GM21825 (cell line): ENCODE measurements around the gene DMTF1.
"Not testable (repeated sequence)": the region's sequence is repeated elsewhere in the genome, so short reads cannot be mapped to it uniquely, and the experiment has no call there.

Experiments
- ATAC-seq: cut with Tn5 transposase; IDR thresholded peaks from one replicate; pipeline ENCODE4 v1.9.1; 2021; ENCODE audit warnings: mild to moderate bottlenecking, moderate library complexity; ENCODE audit not compliant: unreplicated experiment

DMTF1 gene

DNA sequence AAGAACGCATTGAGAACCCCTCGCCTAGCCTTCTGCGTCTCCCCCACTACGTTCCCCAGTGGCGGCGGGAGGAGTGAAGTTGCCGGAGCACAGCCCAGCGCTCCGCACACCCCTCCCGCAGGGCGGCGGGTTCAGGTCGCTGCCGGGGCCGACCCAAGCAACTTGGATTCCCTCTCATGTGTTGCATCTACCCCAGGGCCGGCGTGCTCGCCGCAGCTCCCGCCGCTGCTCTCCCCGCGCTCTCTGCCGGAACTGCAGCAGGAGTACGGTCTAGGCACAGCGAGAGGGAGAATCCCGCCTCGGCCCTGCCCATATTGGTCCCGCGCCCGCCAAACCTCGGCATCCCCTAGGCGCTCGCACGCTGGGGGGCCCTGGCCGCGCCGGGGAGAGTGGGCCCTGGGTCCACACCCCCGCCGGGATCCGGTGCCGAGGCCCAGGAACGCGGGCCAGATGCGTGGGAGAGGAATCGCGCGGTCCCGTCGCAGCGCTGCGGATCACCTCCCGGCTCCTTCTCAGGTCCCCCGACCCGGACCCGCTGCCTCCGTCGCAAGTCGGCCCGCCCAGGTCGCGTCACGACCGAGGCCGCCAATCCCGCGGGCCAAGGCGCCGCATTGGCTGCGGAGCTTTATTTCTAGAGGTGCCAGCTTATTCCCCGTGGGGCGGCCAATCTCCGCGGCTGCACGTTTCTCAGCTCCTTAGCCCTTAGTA, 67.9 kb downstream of the DMTF1 start:
- peak; percentile 30 for ATAC-seq

GRCh38 chr7:87220734-87221215, 68.5 kb downstream of the DMTF1 start:
- no peak for ATAC-seq

- ATAC-seq, result no peak
Measured at GRCh38 chr7:87223666-87224065, 71.4 kb downstream of the DMTF1 start.

- no peak for ATAC-seq
Measured at GRCh38 chr7:87225696-87226095, 73.4 kb downstream of the DMTF1 start.

- ATAC-seq, result no peak
Measured at GRCh38 chr7:87226495-87226894, 74.2 kb downstream of the DMTF1 start.

GRCh38 chr7:87231258-87231657, 79.0 kb downstream of the DMTF1 start:
- ATAC-seq, result no peak

DNA sequence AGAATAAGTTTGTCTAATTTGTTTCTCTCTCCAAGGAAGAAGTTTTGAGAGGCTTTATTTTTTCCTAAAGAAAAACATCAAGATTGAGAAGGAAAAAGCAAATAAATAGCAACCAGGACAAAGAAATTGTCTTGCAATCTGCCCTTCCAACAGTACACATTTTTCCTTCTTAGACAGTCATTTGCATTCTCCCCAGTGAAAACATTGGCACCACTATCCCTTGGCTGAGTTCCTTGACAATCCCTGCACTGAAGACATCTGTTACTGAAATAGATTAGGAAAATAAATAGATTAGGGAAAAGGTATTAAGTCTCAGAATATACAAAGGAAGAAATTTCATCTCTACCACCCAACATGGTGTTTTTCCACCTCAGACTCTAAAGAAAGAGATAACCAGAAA, 79.5 kb downstream of the DMTF1 start:
- ATAC-seq, result no peak

GRCh38 chr7:87234949-87235348, 82.7 kb downstream of the DMTF1 start:
- ATAC-seq, result no peak

DNA sequence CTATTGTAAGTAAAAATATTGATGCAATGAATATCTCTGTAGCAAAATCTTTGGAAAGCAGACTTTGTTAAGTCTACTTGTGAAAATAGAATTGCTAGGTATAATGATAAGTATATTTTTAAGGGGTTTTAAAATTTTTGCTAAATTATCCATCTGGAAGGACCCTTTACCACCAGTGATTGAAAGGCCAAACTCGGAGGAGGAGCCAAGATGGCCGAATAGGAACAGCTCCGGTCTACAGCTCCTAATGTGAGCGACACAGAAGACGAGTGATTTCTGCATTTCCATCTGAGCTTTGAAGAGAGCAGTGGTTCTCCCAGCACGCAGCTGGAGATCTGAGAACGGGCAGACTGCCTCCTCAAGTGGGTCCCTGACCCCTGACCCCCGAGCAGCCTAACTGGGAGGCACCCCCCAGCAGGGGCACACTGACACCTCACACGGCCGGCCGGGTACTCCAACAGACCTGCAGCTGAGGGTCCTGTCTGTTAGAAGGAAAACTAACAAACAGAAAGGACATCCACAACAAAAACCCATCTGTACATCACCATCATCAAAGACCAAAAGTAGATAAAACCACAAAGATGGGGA, 86.3 kb downstream of the DMTF1 start:
- ATAC-seq, result not testable (repeated sequence)

- ATAC-seq, result not testable (repeated sequence)
Measured at GRCh38 chr7:87245671-87246070, 93.4 kb downstream of the DMTF1 start.
